Loucy (cell line): ENCODE results near the gene AMOTL2.

Experiments used
- H2AFZ ChIP-seq: fragments of 200-600 bp; sonication (generic); 2 replicates; pipeline ENCODE4 v1.6.0; 2016; ENCODE audit warnings: antibody characterized with exemption, mild to moderate bottlenecking, low read length, moderate library complexity
- H3F3A ChIP-seq: fragments of 200-600 bp; 2 replicates; pipeline ENCODE4 v1.6.0; 2016; ENCODE audit warnings: antibody characterized with exemption, low read depth, mild to moderate bottlenecking
- H3K27me3 ChIP-seq: fragments of 200-600 bp; sonication (generic); 2 replicates; pipeline ENCODE4 v1.6.1; 2014; ENCODE audit warnings: low read length, mild to moderate bottlenecking; ENCODE audit not compliant: insufficient read depth, poor library complexity, severe bottlenecking
- H3K36me3 ChIP-seq: fragments of 200-600 bp; sonication (generic); 2 replicates; pipeline ENCODE4 v1.6.1; 2016; ENCODE audit warnings: low read length; ENCODE audit not compliant: insufficient read depth
- H3K4me1 ChIP-seq: fragments of 200-600 bp; sonication (generic); 2 replicates; pipeline ENCODE4 v1.5.1; 2014; ENCODE audit warnings: low read length, mild to moderate bottlenecking; ENCODE audit not compliant: insufficient read depth, poor library complexity, severe bottlenecking
- H3K4me2 ChIP-seq: fragments of 200-600 bp; sonication (generic); 2 replicates; pipeline ENCODE4 v1.6.0; 2014; ENCODE audit warnings: antibody characterized with exemption, low read length, low read depth, mild to moderate bottlenecking; ENCODE audit not compliant: poor library complexity, severe bottlenecking
- H3K4me3 ChIP-seq: fragments of 200-600 bp; sonication (generic); 2 replicates; pipeline ENCODE4 v1.5.1; 2014; ENCODE audit warnings: low read length, mild to moderate bottlenecking, mixed read lengths; ENCODE audit not compliant: poor library complexity, severe bottlenecking
- H3K79me2 ChIP-seq: fragments of 200-600 bp; sonication (generic); 2 replicates; pipeline ENCODE4 v1.6.1; 2014; ENCODE audit warnings: low read length; ENCODE audit not compliant: insufficient read depth
- H3K9ac ChIP-seq: fragments of 200-600 bp; sonication (generic); 2 replicates; pipeline ENCODE4 v1.6.0; 2014; ENCODE audit warnings: mild to moderate bottlenecking, low read depth, low read length, moderate library complexity; ENCODE audit not compliant: poor library complexity, severe bottlenecking
- H3K9me2 ChIP-seq: fragments of 200-600 bp; sonication (generic); replicated peaks from 2 replicates; pipeline ENCODE4 v1.6.1; 2016; ENCODE audit warnings: low read depth, low read length, mixed read lengths
- H3K9me3 ChIP-seq: fragments of 200-600 bp; sonication (generic); 2 replicates; pipeline ENCODE4 v1.6.1; 2014; ENCODE audit warnings: mild to moderate bottlenecking, antibody characterized with exemption, low read length, low read depth; ENCODE audit not compliant: insufficient read depth
- H4K20me1 ChIP-seq: fragments of 200-600 bp; sonication (generic); 2 replicates; pipeline ENCODE4 v1.6.0; 2014; ENCODE audit warnings: antibody characterized with exemption, low read length, mild to moderate bottlenecking; ENCODE audit not compliant: insufficient read depth, poor library complexity, severe bottlenecking
- EZH2phosphoT487 ChIP-seq: fragments of 200-600 bp; IDR thresholded peaks from 2 replicates; pipeline ENCODE4 v1.6.1; 2018; ENCODE audit warnings: antibody characterized with exemption, mild to moderate bottlenecking, moderate library complexity, borderline replicate concordance
- TF ChIP-seq, protein P1 (sequence below): fragments of 200-600 bp; sonication (generic); conservative IDR thresholded peaks from 2 replicates; pipeline ENCODE4 v1.5.1; 2014; ENCODE audit warnings: mild to moderate bottlenecking, antibody characterized with exemption, low read length

Gene AMOTL2

DNA sequence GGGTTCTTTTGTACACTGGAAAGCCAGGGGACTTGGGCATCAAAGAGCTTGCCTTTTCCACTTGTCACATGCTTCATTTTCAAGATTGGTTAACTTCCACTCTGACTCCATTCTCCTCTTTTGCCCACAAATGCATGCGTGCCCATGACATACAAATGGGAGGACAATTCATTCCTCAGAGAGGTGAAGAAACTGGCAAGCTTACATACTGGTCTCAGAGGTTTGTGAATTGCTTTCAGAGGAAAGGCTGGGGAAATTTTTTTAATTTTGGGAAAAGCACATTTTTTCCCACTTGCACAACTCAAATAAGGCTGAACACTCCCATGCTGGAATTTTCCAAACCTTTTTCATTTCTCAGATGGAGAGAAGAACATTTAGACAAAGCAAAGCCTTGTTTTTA is 20.9 kb upstream of the AMOTL2 start:
- Histone ChIP-seq H3K9ac (no peak overlapping the region), H3K4me3 (no peak overlapping the region), H3K27me3 (no peaks in the 10 kb centered on the region), H3K9me3 (no peaks in the 10 kb centered on the region), H3K4me1 (no peaks in the 10 kb centered on the region), H3K4me2 (no peak overlapping the region), H4K20me1 (no peaks in the 10 kb centered on the region), H3K9me2 (no peaks in the 10 kb centered on the region), H2AFZ (no peak overlapping the region), H3K36me3 (no peaks in the 10 kb centered on the region), H3K79me2 (no peaks in the 10 kb centered on the region), H3F3A (no peaks in the 10 kb centered on the region)
- TF ChIP-seq EZH2phosphoT487, result no peak
- TF ChIP-seq, protein P1, sequence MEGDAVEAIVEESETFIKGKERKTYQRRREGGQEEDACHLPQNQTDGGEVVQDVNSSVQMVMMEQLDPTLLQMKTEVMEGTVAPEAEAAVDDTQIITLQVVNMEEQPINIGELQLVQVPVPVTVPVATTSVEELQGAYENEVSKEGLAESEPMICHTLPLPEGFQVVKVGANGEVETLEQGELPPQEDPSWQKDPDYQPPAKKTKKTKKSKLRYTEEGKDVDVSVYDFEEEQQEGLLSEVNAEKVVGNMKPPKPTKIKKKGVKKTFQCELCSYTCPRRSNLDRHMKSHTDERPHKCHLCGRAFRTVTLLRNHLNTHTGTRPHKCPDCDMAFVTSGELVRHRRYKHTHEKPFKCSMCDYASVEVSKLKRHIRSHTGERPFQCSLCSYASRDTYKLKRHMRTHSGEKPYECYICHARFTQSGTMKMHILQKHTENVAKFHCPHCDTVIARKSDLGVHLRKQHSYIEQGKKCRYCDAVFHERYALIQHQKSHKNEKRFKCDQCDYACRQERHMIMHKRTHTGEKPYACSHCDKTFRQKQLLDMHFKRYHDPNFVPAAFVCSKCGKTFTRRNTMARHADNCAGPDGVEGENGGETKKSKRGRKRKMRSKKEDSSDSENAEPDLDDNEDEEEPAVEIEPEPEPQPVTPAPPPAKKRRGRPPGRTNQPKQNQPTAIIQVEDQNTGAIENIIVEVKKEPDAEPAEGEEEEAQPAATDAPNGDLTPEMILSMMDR, result no peak

DNA sequence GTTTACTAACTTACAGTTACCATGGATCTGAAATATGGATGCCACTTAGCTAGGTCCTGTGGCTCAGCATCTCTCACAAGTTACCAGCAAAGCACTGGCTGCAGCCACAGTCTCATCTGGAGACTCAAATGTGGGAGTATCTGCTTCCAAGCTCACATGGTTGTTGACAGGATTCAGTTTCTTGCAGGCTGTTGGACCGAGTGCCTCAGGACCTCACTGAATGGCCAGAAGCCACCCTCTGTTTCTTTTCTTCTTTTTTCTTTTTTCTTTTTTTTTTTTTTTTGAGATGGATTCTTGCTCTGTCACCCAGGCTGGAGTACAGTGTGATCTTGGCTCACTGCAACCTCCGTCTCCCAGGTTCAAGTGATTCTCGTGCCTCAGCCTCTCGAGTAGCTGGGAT is 20.1 kb upstream of the AMOTL2 start:
- Histone ChIP-seq H3K4me2 (no peak overlapping the region), H3K9me3 (no peaks in the 10 kb centered on the region), H3K36me3 (no peaks in the 10 kb centered on the region), H3K27me3 (no peaks in the 10 kb centered on the region), H3K4me1 (no peaks in the 10 kb centered on the region), H2AFZ (no peak overlapping the region), H3K9ac (no peak overlapping the region), H3K4me3 (no peak overlapping the region), H4K20me1 (no peaks in the 10 kb centered on the region), H3K79me2 (no peaks in the 10 kb centered on the region), H3K9me2 (no peaks in the 10 kb centered on the region), H3F3A (no peaks in the 10 kb centered on the region)
- TF ChIP-seq, protein P1, result no peak
- no peak for TF ChIP-seq EZH2phosphoT487

DNA sequence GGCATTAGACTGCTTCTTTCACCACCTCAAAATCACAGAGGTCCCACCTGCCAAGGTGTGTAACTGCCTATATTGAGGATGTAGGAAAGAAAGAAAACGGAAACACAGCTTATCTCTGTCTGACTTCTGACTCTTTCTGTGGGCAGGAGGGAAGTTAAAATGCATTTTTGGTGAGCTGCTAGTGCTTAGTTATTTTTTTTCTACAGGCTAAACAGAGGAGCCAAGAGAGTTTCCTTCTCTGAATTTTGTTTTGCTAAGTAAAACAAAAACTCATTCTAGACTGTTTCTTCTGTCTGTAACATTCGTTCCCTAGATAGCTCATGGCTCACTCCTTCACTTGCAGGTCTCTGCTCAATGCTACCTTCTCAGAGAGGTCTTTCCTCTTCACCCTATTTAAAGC is 18.8 kb upstream of the AMOTL2 start:
- H3K4me1 ChIP-seq, result no peaks in the 10 kb centered on the region
- H3K36me3 ChIP-seq, result no peaks in the 10 kb centered on the region
- H3K4me3 ChIP-seq, result no peak overlapping the region
- no peaks in the 10 kb centered on the region for H3K9me2 ChIP-seq
- no peaks in the 10 kb centered on the region for H3K27me3 ChIP-seq
- H2AFZ ChIP-seq, result no peak overlapping the region
- no peak overlapping the region for H3K4me2 ChIP-seq
- no peaks in the 10 kb centered on the region for H3K79me2 ChIP-seq
- H3K9me3 ChIP-seq, result no peaks in the 10 kb centered on the region
- no peak for TF ChIP-seq EZH2phosphoT487
- TF ChIP-seq, protein P1, result no peak
- H3F3A ChIP-seq, result no peaks in the 10 kb centered on the region
- no peak overlapping the region for H3K9ac ChIP-seq
- no peaks in the 10 kb centered on the region for H4K20me1 ChIP-seq
